ENCODE results near the gene GRIK2.

GRIK2 gene

GRCh38 chr6:101730954-101731353, 337.4 kb downstream of the GRIK2 start:
- Histone ChIP-seq H3K4me3 (ENCODE audit: low read depth, low read length) (no peak overlapping the region), H3K9ac (ENCODE audit: low read depth, low read length) (no peak overlapping the region), H3K9me3 (ENCODE audit: control insufficient read depth, insufficient read depth, low read length) (peaks cover 2% of the 10 kb centered on the region), H3K4me1 (ENCODE audit: control insufficient read depth, insufficient read depth, low read length) (peaks cover 11% of the 10 kb centered on the region), H3K27me3 (ENCODE audit: control insufficient read depth, insufficient read depth, low read length) (no peaks in the 10 kb centered on the region), H3K36me3 (ENCODE audit: control insufficient read depth, insufficient read depth, low read length) (no peaks in the 10 kb centered on the region)

- H3K9me3 ChIP-seq (ENCODE audit: control insufficient read depth, insufficient read depth, low read length): peaks cover 4% of the 10 kb centered on the region
- peaks cover 11% of the 10 kb centered on the region for H3K4me1 ChIP-seq (ENCODE audit: control insufficient read depth, insufficient read depth, low read length)
- peaks cover 2% of the 10 kb centered on the region for H3K36me3 ChIP-seq (ENCODE audit: control insufficient read depth, insufficient read depth, low read length)
- H3K27me3 ChIP-seq (ENCODE audit: control insufficient read depth, insufficient read depth, low read length): no peaks in the 10 kb centered on the region
- no peak overlapping the region for H3K4me3 ChIP-seq (ENCODE audit: low read depth, low read length)
- no peak overlapping the region for H3K9ac ChIP-seq (ENCODE audit: low read depth, low read length)
Observed at GRCh38 chr6:101733899-101734298, 340.4 kb downstream of the GRIK2 start.

- no peak overlapping the region for H3K4me3 ChIP-seq (ENCODE audit: low read depth, low read length)
- H3K4me1 ChIP-seq (ENCODE audit: control insufficient read depth, insufficient read depth, low read length): peaks cover 16% of the 10 kb centered on the region
- peaks cover 4% of the 10 kb centered on the region for H3K9me3 ChIP-seq (ENCODE audit: control insufficient read depth, insufficient read depth, low read length)
- H3K27me3 ChIP-seq (ENCODE audit: control insufficient read depth, insufficient read depth, low read length): no peaks in the 10 kb centered on the region
- peaks cover 2% of the 10 kb centered on the region for H3K36me3 ChIP-seq (ENCODE audit: control insufficient read depth, insufficient read depth, low read length)
- H3K9ac ChIP-seq (ENCODE audit: low read depth, low read length): no peak overlapping the region
Observed at GRCh38 chr6:101738481-101738880, 345.0 kb downstream of the GRIK2 start.

GRCh38 chr6:101740631-101741030, 347.1 kb downstream of the GRIK2 start:
- peaks cover 2% of the 10 kb centered on the region for H3K36me3 ChIP-seq (ENCODE audit: control insufficient read depth, insufficient read depth, low read length)
- H3K9ac ChIP-seq (ENCODE audit: low read depth, low read length): no peak overlapping the region
- no peak overlapping the region for H3K4me3 ChIP-seq (ENCODE audit: low read depth, low read length)
- peaks cover 4% of the 10 kb centered on the region for H3K9me3 ChIP-seq (ENCODE audit: control insufficient read depth, insufficient read depth, low read length)
- no peaks in the 10 kb centered on the region for H3K27me3 ChIP-seq (ENCODE audit: control insufficient read depth, insufficient read depth, low read length)
- peaks cover 16% of the 10 kb centered on the region for H3K4me1 ChIP-seq (ENCODE audit: control insufficient read depth, insufficient read depth, low read length)

- Histone ChIP-seq H3K27me3 (ENCODE audit: control insufficient read depth, insufficient read depth, low read length) (no peaks in the 10 kb centered on the region), H3K9ac (ENCODE audit: low read depth, low read length) (no peak overlapping the region), H3K36me3 (ENCODE audit: control insufficient read depth, insufficient read depth, low read length) (no peaks in the 10 kb centered on the region), H3K9me3 (ENCODE audit: control insufficient read depth, insufficient read depth, low read length) (no peaks in the 10 kb centered on the region), H3K4me3 (ENCODE audit: low read depth, low read length) (no peak overlapping the region), H3K4me1 (ENCODE audit: control insufficient read depth, insufficient read depth, low read length) (peaks cover 16% of the 10 kb centered on the region)
Observed at GRCh38 chr6:101741474-101742171, 348.1 kb downstream of the GRIK2 start.

GRCh38 chr6:101747160-101747559, 353.7 kb downstream of the GRIK2 start:
- Histone ChIP-seq H3K27me3 (ENCODE audit: control insufficient read depth, insufficient read depth, low read length) (no peaks in the 10 kb centered on the region), H3K9ac (ENCODE audit: low read depth, low read length) (no peak overlapping the region), H3K4me1 (ENCODE audit: control insufficient read depth, insufficient read depth, low read length) (no peaks in the 10 kb centered on the region), H3K4me3 (ENCODE audit: low read depth, low read length) (no peak overlapping the region), H3K9me3 (ENCODE audit: control insufficient read depth, insufficient read depth, low read length) (no peaks in the 10 kb centered on the region), H3K36me3 (ENCODE audit: control insufficient read depth, insufficient read depth, low read length) (no peaks in the 10 kb centered on the region)

GRCh38 chr6:101747716-101748115, 354.2 kb downstream of the GRIK2 start:
- no peaks in the 10 kb centered on the region for H3K27me3 ChIP-seq (ENCODE audit: control insufficient read depth, insufficient read depth, low read length)
- no peaks in the 10 kb centered on the region for H3K9me3 ChIP-seq (ENCODE audit: control insufficient read depth, insufficient read depth, low read length)
- H3K4me1 ChIP-seq (ENCODE audit: control insufficient read depth, insufficient read depth, low read length): no peaks in the 10 kb centered on the region
- no peaks in the 10 kb centered on the region for H3K36me3 ChIP-seq (ENCODE audit: control insufficient read depth, insufficient read depth, low read length)
- H3K9ac ChIP-seq (ENCODE audit: low read depth, low read length): no peak overlapping the region
- no peak overlapping the region for H3K4me3 ChIP-seq (ENCODE audit: low read depth, low read length)

GRCh38 chr6:101755931-101756330, 362.4 kb downstream of the GRIK2 start:
- Histone ChIP-seq H3K9ac (ENCODE audit: low read depth, low read length) (no peak overlapping the region), H3K36me3 (ENCODE audit: control insufficient read depth, insufficient read depth, low read length) (no peaks in the 10 kb centered on the region), H3K9me3 (ENCODE audit: control insufficient read depth, insufficient read depth, low read length) (no peaks in the 10 kb centered on the region), H3K27me3 (ENCODE audit: control insufficient read depth, insufficient read depth, low read length) (no peaks in the 10 kb centered on the region), H3K4me3 (ENCODE audit: low read depth, low read length) (no peak overlapping the region), H3K4me1 (ENCODE audit: control insufficient read depth, insufficient read depth, low read length) (no peaks in the 10 kb centered on the region)

- H3K9me3 ChIP-seq (ENCODE audit: control insufficient read depth, insufficient read depth, low read length): no peaks in the 10 kb centered on the region
- peaks cover 3% of the 10 kb centered on the region for H3K4me1 ChIP-seq (ENCODE audit: control insufficient read depth, insufficient read depth, low read length)
- no peaks in the 10 kb centered on the region for H3K27me3 ChIP-seq (ENCODE audit: control insufficient read depth, insufficient read depth, low read length)
- H3K9ac ChIP-seq (ENCODE audit: low read depth, low read length): no peak overlapping the region
- no peaks in the 10 kb centered on the region for H3K36me3 ChIP-seq (ENCODE audit: control insufficient read depth, insufficient read depth, low read length)
- no peak overlapping the region for H3K4me3 ChIP-seq (ENCODE audit: low read depth, low read length)
Observed at GRCh38 chr6:101758368-101758767, 364.9 kb downstream of the GRIK2 start.

- Histone ChIP-seq H3K9ac (ENCODE audit: low read depth, low read length) (no peak overlapping the region), H3K27me3 (ENCODE audit: control insufficient read depth, insufficient read depth, low read length) (no peaks in the 10 kb centered on the region), H3K36me3 (ENCODE audit: control insufficient read depth, insufficient read depth, low read length) (no peaks in the 10 kb centered on the region), H3K4me1 (ENCODE audit: control insufficient read depth, insufficient read depth, low read length) (peaks cover 10% of the 10 kb centered on the region), H3K9me3 (ENCODE audit: control insufficient read depth, insufficient read depth, low read length) (no peaks in the 10 kb centered on the region), H3K4me3 (ENCODE audit: low read depth, low read length) (no peak overlapping the region)
Observed at GRCh38 chr6:101760843-101761621, 367.5 kb downstream of the GRIK2 start.

- no peaks in the 10 kb centered on the region for H3K36me3 ChIP-seq (ENCODE audit: control insufficient read depth, insufficient read depth, low read length)
- no peak overlapping the region for H3K4me3 ChIP-seq (ENCODE audit: low read depth, low read length)
- no peak overlapping the region for H3K9ac ChIP-seq (ENCODE audit: low read depth, low read length)
- no peaks in the 10 kb centered on the region for H3K9me3 ChIP-seq (ENCODE audit: control insufficient read depth, insufficient read depth, low read length)
- H3K27me3 ChIP-seq (ENCODE audit: control insufficient read depth, insufficient read depth, low read length): no peaks in the 10 kb centered on the region
- peaks cover 17% of the 10 kb centered on the region for H3K4me1 ChIP-seq (ENCODE audit: control insufficient read depth, insufficient read depth, low read length)
Observed at GRCh38 chr6:101762851-101763250, 369.3 kb downstream of the GRIK2 start.

GRCh38 chr6:101765281-101765680, 371.8 kb downstream of the GRIK2 start:
- H3K36me3 ChIP-seq (ENCODE audit: control insufficient read depth, insufficient read depth, low read length): no peaks in the 10 kb centered on the region
- H3K4me3 ChIP-seq (ENCODE audit: low read depth, low read length): no peak overlapping the region
- H3K27me3 ChIP-seq (ENCODE audit: control insufficient read depth, insufficient read depth, low read length): no peaks in the 10 kb centered on the region
- peaks cover 22% of the 10 kb centered on the region for H3K4me1 ChIP-seq (ENCODE audit: control insufficient read depth, insufficient read depth, low read length)
- H3K9me3 ChIP-seq (ENCODE audit: control insufficient read depth, insufficient read depth, low read length): no peaks in the 10 kb centered on the region
- H3K9ac ChIP-seq (ENCODE audit: low read depth, low read length): no peak overlapping the region

Data from iPS-15b (cell line).